C4-2B (cell line): ENCODE measurements around the gene MYO7A.

Experiments used
- H3K27ac ChIP-seq: fragments of 450-650 bp; 2 replicates; pipeline ENCODE4 v1.5.1; 2017
- ZFX ChIP-seq: fragments of 450-650 bp; IDR thresholded peaks from 2 replicates; pipeline ENCODE4 v1.6.1; 2017
- TF ChIP-seq, protein P1 (sequence below): fragments of 450-650 bp; conservative IDR thresholded peaks from 2 replicates; pipeline ENCODE4 v1.5.1; 2017; ENCODE audit warnings: mild to moderate bottlenecking

Gene MYO7A

DNA sequence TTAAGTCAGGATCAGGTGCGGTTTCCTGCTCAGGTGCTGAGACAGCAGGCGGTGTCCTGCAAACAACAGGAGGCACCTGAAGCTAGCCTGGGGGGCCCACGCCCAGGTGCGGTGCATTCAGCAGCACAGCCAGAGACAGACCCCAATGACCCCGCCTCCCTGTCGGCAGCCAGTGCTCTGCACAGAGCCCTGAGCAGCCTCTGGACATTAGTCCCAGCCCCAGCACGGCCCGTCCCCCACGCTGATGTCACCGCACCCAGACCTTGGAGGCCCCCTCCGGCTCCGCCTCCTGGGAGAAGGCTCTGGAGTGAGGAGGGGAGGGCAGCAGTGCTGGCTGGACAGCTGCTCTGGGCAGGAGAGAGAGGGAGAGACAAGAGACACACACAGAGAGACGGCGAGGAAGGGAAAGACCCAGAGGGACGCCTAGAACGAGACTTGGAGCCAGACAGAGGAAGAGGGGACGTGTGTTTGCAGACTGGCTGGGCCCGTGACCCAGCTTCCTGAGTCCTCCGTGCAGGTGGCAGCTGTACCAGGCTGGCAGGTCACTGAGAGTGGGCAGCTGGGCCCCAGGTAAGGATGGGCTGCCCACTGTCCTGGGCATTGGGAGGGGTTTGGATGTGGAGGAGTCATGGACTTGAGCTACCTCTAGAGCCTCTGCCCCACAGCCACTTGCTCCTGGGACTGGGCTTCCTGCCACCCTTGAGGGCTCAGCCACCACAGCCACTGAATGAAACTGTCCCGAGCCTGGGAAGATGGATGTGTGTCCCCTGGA is at the start of gene MYO7A:
Gene MYO7A (plus strand): TSS at position 327 of the 772 bp plus-strand sequence. CDS start 2,389 bp downstream, outside the sequence.
- H3K27ac ChIP-seq = no peak within 1 kb of the TSS
- TF ChIP-seq, protein P1, sequence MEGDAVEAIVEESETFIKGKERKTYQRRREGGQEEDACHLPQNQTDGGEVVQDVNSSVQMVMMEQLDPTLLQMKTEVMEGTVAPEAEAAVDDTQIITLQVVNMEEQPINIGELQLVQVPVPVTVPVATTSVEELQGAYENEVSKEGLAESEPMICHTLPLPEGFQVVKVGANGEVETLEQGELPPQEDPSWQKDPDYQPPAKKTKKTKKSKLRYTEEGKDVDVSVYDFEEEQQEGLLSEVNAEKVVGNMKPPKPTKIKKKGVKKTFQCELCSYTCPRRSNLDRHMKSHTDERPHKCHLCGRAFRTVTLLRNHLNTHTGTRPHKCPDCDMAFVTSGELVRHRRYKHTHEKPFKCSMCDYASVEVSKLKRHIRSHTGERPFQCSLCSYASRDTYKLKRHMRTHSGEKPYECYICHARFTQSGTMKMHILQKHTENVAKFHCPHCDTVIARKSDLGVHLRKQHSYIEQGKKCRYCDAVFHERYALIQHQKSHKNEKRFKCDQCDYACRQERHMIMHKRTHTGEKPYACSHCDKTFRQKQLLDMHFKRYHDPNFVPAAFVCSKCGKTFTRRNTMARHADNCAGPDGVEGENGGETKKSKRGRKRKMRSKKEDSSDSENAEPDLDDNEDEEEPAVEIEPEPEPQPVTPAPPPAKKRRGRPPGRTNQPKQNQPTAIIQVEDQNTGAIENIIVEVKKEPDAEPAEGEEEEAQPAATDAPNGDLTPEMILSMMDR = no peak
- no peak for TF ChIP-seq ZFX

- TF ChIP-seq, protein P1 = no peak
- TF ChIP-seq ZFX = no peak
- no peak overlapping the region for H3K27ac ChIP-seq
Observed at GRCh38 chr11:77079666-77080065, 48.4 kb upstream of the MYO7A start.

DNA sequence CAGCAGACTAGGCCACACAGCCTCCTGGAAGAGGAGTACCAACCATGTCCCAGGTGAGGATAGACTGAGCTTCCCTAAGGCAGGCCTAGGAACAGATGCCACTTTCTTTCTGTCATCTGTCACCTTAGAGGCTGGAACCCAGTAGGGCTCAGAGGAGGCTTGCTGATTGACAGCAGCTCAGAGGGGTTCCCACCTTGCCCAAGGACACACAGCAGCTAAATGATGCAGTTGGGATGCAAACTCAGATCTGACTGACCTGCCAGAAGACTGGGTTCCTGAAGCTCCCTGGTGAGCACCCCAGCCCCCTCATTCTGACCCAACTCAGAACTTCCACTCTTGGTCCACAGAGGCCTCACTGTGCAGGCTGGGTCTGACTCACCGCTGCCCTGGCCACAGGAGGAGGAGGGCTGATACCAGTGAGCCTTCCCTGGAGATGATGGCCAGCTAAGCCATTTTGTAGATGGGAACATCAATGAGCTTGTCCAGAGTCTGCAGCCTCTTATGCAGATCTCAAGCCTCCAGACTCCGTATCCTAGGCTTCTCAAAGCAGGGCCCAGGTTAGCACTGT is 47.3 kb upstream of the MYO7A start:
- H3K27ac ChIP-seq = no peak overlapping the region
- no peak for TF ChIP-seq ZFX
- TF ChIP-seq, protein P1 = no peak

DNA sequence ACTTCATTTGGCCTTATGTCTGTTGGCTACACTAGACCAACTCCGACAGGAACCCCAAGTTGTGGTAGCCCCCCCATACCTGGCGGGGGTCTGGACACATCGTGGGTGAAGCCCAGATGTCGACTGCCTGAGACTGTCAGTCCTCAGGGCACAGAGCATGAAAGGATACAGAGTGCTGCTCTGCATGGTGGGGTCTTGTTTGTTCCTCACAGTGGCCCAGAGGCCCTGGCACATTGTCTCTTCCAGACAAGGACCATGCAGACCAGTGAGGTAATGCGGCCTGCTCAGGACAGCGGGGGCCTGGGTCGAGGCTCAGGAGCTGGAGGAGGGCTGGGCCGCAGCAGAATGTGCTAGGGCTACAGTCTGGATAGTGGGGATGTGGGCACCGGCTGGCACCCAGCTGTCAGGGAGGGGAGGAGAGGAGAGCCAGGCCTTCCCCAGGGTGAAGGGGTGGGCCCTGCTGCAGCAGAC is 46.6 kb upstream of the MYO7A start:
- H3K27ac ChIP-seq = no peak overlapping the region
- TF ChIP-seq, protein P1 = no peak
- no peak for TF ChIP-seq ZFX

GRCh38 chr11:77081976-77082836 is 45.8 kb upstream of the MYO7A start:
- TF ChIP-seq, protein P1 = no peak
- no peak for TF ChIP-seq ZFX
- no peak overlapping the region for H3K27ac ChIP-seq

- TF ChIP-seq, protein P1 = no peak
- TF ChIP-seq ZFX = no peak
- H3K27ac ChIP-seq = no peak overlapping the region
Observed at GRCh38 chr11:77082838-77083565, 45.0 kb upstream of the MYO7A start.
